ENCODE results near the gene PSMD14.

Gene PSMD14

GRCh38 chr2:161409308-161409907 is 101.2 kb downstream of the PSMD14 start:
- no peaks in the 10 kb centered on the region for H3K9me3 ChIP-seq (ENCODE audit: control insufficient read depth, insufficient read depth, low read depth, low read length)
- POLR2A ChIA-PET: no interaction called here
- CTCF ChIA-PET: no interaction called here

DNA sequence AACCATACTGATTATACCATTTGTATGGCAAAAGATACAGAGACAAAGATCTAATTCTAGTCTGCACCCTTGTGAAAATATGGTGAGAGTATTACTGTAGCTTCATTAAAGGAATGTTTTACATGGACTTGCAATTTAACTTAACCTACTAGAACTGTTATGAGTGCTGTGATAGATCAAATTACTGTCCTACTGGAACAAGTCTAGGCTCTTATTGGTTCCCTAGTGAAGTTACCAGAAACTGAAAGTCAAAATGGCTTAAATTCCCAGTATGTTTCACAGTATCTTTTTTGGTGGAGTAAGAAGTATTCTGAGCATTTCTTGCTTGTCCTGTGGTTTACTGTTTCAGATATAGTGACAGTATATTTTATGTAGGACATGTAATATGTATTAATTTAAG is 104.1 kb downstream of the PSMD14 start:
- H3K27ac ChIP-seq (ENCODE audit: extremely low read depth, low read depth, low read length): no peak overlapping the region
- no peaks in the 10 kb centered on the region for H3K4me1 ChIP-seq (ENCODE audit: control insufficient read depth, insufficient read depth, low read length)
- H3K36me3 ChIP-seq (ENCODE audit: control insufficient read depth in 2 of 2, insufficient read depth in 1 of 2, low read length in 2 of 2): peaks cover 0 to 12% of the 10 kb centered on the region in 2 experiments; a peak in 2 of 3 replicates
- H3K9me3 ChIP-seq (ENCODE audit: control insufficient read depth, insufficient read depth, low read depth, low read length): no peaks in the 10 kb centered on the region
- ChIA-PET CTCF (no interaction called here), POLR2A (no interaction called here)
- TF ChIP-seq ZNF830 (tag by site-specific recombination; IDR thresholded peaks at IDR 0.05; ENCODE audit: low read depth): no peak
- TF ChIP-seq ZNF274 (IDR thresholded peaks at IDR 0.05; ENCODE audit: low read length): no peak
- no peak for TF ChIP-seq ZNF274 (tag by site-specific recombination; IDR thresholded peaks at IDR 0.05; ENCODE audit: borderline replicate concordance)
- no peak for TF ChIP-seq ZNF19 (tag by site-specific recombination; IDR thresholded peaks at IDR 0.05; ENCODE audit: low read depth)
- no peak for TF ChIP-seq KLF17 (tag by site-specific recombination; IDR thresholded peaks at IDR 0.05)
- TF ChIP-seq EGR2 (tag by site-specific recombination; IDR thresholded peaks at IDR 0.05; ENCODE audit: low read depth): no peak
- no peak for TF ChIP-seq ZNF157 (tag by site-specific recombination; IDR thresholded peaks at IDR 0.05)
- TF ChIP-seq, protein P1, sequence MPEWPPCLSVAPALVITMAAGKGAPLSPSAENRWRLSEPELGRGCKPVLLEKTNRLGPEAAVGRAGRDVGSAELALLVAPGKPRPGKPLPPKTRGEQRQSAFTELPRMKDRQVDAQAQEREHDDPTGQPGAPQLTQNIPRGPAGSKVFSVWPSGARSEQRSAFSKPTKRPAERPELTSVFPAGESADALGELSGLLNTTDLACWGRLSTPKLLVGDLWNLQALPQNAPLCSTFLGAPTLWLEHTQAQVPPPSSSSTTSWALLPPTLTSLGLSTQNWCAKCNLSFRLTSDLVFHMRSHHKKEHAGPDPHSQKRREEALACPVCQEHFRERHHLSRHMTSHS (tag by site-specific recombination; IDR thresholded peaks at IDR 0.05): no peak
- no peak for TF ChIP-seq ZNF121 (tag by site-specific recombination; IDR thresholded peaks at IDR 0.05)
- no peak for TF ChIP-seq ZNF664 (tag by site-specific recombination; IDR thresholded peaks at IDR 0.05)
- no peak for TF ChIP-seq HOXC10 (CRISPR knock-in tag; IDR thresholded peaks at IDR 0.05)
- TF ChIP-seq ZBTB7A (tag by site-specific recombination; IDR thresholded peaks at IDR 0.05; ENCODE audit: low read depth): no peak
- TF ChIP-seq REST (tag by site-specific recombination; IDR thresholded peaks at IDR 0.05): no peak
- no peak for TF ChIP-seq ZNF624 (tag by site-specific recombination; IDR thresholded peaks at IDR 0.05)
- no peak for TF ChIP-seq ZNF530 (tag by site-specific recombination; IDR thresholded peaks at IDR 0.05; ENCODE audit: low read depth)
- TF ChIP-seq ZNF623 (tag by site-specific recombination; IDR thresholded peaks at IDR 0.05): no peak
- no peak for TF ChIP-seq ELK4 (IDR thresholded peaks at IDR 0.05; ENCODE audit: borderline replicate concordance, low read depth, low read length)
- no peak for TF ChIP-seq ZNF155 (tag by site-specific recombination; IDR thresholded peaks at IDR 0.05)
- no peak for TF ChIP-seq ZNF791 (tag by site-specific recombination; IDR thresholded peaks at IDR 0.05)
- no peak for TF ChIP-seq ZNF596 (tag by site-specific recombination; IDR thresholded peaks at IDR 0.05)
- H3K4me3 ChIP-seq (ENCODE audit: low read depth, low read length): no peak overlapping the region

More at GRCh38 chr2:161409308-161409907, 101.2 kb downstream of the PSMD14 start:
- H3K36me3 ChIP-seq (ENCODE audit: control insufficient read depth in 2 of 2, insufficient read depth in 1 of 2, low read length in 2 of 2): peaks cover 0 to 12% of the 10 kb centered on the region in 2 experiments; a peak in 2 of 3 replicates
- no peak overlapping the region for H3K4me3 ChIP-seq (ENCODE audit: low read depth, low read length)
- TF ChIP-seq GLIS1 (tag by site-specific recombination; IDR thresholded peaks at IDR 0.05): no peak
- TF ChIP-seq ZNF341 (tag by site-specific recombination; IDR thresholded peaks at IDR 0.05; ENCODE audit: low read depth): no peak
- TF ChIP-seq, protein P2, sequence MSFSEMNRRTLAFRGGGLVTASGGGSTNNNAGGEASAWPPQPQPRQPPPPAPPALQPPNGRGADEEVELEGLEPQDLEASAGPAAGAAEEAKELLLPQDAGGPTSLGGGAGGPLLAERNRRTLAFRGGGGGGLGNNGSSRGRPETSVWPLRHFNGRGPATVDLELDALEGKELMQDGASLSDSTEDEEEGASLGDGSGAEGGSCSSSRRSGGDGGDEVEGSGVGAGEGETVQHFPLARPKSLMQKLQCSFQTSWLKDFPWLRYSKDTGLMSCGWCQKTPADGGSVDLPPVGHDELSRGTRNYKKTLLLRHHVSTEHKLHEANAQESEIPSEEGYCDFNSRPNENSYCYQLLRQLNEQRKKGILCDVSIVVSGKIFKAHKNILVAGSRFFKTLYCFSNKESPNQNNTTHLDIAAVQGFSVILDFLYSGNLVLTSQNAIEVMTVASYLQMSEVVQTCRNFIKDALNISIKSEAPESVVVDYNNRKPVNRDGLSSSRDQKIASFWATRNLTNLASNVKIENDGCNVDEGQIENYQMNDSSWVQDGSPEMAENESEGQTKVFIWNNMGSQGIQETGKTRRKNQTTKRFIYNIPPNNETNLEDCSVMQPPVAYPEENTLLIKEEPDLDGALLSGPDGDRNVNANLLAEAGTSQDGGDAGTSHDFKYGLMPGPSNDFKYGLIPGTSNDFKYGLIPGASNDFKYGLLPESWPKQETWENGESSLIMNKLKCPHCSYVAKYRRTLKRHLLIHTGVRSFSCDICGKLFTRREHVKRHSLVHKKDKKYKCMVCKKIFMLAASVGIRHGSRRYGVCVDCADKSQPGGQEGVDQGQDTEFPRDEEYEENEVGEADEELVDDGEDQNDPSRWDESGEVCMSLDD (tag by site-specific recombination; IDR thresholded peaks at IDR 0.05): no peak
- no peaks in the 10 kb centered on the region for H3K4me1 ChIP-seq (ENCODE audit: control insufficient read depth, insufficient read depth, low read length)
- no peak overlapping the region for H3K27ac ChIP-seq (ENCODE audit: extremely low read depth, low read depth, low read length)

All from HEK293 (cell line).